ENCODE results near the gene MOXD1.
"Not testable (repeated sequence)": the region's sequence is repeated elsewhere in the genome, so short reads cannot be mapped to it uniquely, and the experiment has no call there.

The MOXD1 gene

DNA sequence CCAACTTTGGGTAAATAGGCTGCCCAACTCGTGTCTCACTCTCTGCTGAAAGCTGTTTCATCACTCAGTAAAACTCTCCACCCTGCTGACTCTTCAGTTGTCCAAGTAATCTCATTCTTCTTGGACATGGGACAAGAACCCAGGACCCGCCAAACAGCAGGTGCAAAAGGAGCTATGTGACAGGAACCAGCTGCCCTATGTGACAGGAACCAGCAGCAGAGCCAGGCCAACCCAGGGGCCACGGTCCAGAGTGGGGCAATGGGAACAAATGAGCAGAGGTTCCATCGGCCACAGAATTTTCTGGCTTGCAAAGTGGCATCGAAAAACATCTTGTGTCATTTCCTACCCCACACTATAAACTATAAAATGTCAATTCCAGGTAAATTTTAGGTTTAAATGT lies 56.5 kb downstream of the MOXD1 start:
- no peak for FAIRE-seq

DNA sequence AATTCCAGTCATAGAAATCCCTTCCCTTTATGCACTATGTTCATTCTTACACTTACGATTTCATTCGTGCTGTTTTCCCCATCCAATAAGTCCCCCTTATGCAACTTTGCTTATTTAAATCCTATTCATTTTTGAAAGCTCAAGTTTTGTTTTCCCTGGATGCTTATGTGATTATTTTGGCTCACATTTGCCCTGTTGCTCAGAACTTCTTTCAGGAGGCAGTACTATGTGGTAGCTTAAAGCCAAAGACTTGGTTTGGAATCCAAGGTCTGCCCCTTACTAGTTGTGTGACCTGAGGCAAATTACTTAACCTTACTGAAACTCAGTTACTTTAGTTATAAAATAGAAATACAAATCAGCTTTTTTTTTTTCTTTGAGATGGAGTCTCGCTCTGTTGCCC lies 59.6 kb downstream of the MOXD1 start:
- no peak for FAIRE-seq

DNA sequence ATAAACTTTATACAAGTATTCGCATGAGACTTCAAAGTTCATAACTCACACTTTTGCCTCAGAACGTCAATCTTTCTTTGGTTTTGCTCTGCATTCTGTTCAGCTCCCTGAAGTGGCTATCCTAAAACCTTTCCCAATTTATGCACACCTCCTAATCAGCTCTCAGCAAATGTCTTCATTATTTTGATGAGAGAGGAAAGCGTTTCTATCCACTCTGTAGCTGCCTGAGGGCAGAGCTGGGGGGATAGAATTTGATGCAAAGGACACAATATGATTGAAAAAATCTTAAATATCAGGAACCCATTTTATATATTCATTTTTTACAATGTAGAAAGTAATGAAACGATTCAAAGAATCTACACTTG lies 66.8 kb downstream of the MOXD1 start:
- no peak for FAIRE-seq

DNA sequence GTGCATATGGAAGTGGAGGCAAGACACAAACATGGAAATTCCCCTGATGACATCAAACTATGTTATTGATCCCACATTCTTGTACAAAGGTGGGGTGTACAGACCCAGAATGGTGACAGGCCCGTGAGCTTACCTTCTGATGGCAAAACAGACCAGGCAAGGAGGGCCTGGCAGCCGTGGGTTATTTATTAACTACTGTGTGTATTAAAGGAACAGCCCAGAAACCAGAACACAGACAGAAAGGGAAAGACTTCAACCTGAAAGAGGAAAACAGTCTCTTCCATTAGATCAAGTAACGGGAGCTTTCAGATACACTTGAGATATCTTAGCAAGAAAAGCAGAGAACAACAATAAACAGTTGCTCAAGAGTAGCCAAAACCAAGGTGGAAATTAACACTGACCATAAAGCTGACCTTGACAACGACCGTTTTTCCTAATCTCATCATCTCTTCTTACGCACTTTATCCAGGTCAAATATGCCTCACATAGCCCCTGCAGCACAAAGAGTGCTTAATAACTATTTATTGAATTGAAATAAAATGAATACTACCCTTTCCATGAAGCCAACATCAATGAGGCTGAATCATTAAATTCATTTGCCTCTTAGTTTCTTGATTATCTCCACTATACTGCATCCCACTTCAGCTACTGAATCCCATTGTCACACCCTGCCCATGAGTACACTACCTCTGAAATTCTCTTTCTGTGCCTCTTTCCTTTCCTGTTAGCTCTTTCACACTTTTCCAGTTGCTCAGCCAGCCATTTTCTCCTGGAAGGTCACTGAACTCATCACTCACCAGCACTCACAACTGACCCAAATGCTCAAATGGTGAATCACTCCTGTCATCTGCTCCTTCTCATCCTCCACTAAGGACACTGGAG lies 67.4 kb downstream of the MOXD1 start:
- FAIRE-seq = no peak

DNA sequence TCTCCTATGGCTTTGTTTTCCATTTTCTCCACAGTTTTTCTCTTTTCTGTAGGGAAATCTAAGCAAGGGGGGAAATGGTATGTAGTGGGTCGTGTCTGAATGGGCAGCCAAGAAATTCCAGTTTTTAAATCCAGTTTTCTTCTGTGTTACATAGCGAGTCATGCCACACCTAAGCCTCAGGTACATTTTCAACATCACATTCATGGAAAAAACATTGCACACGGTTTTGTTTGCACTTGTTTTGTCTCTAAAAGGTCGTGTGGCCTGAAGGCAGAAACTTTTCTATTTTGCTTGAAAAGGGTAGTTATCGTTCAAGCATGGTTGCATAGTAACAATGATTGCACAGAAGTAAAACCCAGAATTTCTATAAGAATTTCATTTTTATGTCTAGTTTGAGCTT lies 70.5 kb downstream of the MOXD1 start:
- no peak for FAIRE-seq

DNA sequence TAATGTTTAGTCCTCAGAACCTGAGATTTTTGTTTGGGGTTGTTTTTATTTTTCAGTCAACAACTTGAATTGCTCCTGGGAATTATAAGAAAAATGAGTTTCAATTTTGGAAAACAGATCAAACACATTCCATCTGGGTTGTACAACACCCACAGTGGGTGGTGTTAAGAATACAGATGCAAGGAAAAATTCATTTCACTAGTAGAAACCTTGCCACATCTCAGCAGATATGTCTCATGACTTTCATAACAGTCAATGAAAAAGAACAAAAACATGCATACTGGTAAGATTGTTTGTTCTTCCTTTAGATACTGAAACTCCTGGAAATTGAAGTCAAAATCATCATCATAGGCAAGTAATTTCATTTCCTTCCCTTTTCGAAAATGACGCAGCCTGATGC lies 78.9 kb downstream of the MOXD1 start:
- FAIRE-seq = no peak

DNA sequence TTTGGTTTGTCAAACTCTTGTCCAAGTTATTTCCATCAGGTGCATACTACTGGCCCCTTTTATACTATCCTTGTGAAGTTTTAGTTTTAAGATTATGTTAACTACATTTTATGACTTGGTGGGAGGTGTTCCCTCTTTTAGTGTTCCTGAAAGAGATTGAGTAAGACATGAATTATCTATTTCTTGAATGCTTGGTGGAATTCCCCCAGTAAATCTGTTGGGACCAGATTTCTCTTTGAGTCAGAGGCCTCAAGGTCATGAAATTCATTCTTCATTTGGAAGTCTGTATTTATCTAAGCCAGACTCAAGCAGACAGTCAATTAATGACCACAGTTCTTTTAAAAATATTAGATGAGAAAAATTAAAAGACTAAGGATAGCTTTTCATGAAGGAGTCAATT lies 81.3 kb downstream of the MOXD1 start:
- no peak for FAIRE-seq

DNA sequence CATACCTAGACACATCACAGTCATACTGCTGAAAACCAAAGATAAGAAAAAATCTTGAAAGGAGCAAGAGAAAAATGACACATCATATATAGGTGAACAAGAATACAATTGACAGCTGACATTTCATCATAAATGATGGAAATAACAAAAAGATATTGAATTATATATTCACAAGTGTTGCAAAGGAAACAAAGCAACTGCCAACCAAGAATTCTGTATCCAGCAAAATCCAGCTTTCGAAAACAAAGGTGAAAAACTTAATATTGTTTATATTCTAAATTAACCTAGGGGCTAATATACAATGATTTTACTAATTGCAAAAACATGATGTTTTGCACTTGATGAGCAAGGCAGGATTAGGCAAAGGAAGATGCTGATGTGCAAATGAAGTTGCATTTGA lies 84.3 kb downstream of the MOXD1 start:
- no peak for FAIRE-seq

DNA sequence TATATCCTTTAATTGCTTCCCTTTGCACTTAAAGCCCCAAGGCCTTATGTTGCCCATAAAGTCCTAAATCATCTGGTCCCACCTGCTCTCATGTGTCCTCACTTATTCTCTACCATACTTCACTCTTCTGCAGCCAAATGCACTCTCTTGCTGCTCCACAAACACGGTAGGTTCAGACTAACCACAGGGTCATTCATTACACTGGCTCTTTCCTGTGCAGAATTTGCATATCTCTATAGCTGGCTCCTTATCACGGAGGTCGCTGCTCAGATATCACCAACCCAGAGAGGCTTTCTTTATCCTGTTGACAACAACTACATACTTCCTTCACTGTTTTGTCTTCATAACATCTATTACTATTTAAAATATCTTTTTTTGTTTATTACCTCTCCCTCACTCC lies 86.8 kb downstream of the MOXD1 start:
- FAIRE-seq = no peak

DNA sequence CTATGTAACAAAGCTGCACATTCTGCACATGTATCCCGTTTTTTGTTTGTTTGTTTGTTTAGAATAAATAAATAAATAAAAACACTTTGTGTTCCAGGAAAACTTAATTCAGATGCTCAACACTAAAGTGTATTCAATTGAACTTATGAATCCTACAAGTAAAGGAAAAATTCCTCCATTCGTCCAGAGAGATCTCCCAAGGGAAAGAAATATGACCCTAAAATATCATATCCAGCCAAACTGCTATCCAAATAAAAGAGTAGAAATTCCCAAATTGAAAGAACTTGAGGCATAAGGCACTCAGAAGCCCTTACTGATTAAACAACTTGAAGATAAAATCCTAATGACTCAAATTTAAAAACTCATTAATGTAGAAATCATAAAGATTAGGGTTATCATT lies 90.4 kb downstream of the MOXD1 start:
- FAIRE-seq = no peak

DNA sequence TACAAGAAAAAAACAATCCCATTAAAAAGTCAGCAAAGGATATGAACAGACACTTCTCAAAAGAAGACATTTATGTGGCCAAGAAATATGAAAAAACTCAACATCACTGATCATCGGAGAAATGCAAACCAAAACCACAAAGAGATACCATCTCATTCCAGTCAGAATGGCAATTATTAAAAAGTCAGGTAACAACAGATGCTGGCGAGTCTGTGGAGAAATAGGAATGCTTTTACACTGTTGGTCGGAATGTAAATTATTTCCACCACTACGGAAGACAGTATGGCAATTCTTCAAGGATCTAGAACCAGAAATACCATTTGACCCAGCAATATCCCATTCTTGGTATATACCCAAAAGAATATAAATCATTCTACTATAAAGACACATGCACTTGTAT lies 91.1 kb downstream of the MOXD1 start:
- FAIRE-seq = not testable (repeated sequence)

DNA sequence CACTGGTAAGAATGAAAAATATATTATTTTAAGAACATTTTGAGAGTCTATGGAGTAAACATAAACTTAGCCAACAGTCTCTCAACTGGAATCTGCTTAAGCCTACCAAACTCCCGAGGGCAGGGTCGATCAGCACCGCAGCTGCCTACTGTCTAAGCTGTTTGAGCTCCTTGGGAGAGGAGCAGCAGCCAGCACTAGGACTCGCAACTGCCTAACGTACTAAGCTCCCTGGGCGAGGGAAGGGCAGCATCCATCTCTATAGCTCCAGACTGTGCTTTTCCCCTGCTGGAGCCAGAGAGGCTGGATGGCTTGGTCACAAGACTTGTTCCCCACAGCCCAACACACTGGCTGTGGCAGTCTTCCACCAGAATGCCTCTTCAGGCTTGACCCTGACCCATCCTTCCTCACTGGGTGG lies 96.4 kb downstream of the MOXD1 start:
- no peak for FAIRE-seq

DNA sequence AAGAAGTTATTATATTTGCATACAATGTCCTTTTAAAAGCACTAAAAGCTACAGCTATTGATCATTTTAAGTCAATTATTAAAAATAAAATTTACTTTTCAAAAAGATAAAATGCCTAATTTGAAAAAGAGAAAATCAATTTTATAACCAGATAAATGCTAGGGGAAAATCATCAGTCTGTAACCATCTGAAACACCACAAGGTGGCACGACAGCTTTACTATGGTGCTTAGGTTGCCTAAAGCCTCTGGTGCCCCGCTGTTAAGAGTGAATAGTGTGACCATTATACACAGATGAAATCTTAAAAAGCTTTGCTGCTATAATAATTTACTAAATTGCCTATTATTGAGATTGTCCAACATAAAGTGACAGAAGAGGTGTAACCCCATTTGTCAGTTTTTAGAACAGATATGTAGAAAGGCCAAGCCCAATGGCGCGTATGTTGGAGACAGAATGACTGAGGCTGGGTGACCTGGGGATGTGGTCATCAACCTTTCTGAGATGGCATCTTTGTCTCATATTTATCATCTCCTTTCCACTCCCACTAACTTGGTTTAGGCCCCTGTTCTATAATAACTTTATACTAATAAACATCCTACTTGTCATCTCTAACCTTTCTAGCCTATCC lies 100.8 kb downstream of the MOXD1 start:
- peak; percentile 87 for FAIRE-seq

DNA sequence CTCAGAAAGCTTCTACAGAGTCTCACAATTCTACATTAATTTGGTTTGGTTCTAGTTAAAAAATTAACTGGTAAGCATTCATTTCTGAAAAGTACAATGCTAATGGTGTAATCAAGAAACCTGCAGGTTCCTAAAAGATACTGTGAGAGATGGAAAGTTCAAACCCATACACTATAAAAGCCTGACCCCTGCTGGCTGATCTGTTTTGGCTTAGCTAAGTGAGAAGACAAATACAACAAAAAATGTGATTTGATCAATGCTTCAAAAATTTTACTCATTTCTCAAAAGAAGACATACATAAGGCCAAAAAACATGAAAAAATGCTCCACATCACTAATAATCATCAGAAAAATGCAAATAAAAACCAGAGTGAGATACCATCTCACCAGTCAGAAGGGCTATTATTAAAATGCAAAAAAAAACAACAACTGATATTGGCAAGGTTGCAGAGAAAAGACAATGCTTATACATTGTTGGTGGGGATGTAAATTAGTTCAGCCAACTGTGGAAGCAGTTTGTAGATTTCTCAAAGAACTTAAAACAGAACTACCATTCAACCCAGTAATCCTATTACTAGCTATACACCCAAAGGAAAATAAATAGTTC lies 102.8 kb downstream of the MOXD1 start:
- FAIRE-seq = peak; percentile 84

DNA sequence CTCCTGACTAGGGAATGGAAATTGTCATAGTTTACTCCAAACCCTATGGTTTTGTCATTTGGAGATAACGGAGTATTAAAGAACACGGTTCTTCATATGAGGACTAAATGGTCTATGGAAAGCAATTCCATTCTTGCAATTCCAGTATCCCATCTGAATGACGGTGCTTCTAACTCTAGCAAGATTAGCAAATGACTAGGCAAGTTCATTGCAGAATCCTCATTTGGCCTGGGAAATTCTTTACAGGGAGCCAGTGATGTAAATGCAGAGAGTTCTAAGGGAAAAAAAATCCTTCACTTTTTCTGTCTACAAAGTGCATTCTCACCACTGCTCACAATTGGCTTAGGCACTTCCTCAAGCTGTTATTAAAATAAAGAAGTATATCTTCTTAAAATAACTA lies 111.5 kb downstream of the MOXD1 start:
- FAIRE-seq = no peak

DNA sequence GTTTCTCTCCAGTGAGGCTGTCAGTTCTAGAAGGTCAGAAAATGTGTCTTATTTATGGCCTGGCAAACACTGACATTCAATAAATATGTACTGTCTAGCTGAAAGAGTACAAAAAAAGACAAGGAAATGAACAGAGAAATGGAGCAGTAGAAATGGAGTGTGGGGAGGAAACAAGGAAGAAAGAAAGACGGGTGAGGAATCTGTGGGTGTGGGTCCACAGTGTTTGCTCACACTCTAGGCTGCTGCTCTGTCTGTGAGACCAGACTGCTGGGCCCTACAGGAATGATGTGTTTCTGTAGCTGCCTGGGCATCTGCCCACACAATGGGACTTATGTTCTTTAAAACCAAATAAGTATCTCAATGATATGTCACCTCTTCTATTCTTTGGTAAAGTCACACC lies 114.2 kb downstream of the MOXD1 start:
- no peak for FAIRE-seq

DNA sequence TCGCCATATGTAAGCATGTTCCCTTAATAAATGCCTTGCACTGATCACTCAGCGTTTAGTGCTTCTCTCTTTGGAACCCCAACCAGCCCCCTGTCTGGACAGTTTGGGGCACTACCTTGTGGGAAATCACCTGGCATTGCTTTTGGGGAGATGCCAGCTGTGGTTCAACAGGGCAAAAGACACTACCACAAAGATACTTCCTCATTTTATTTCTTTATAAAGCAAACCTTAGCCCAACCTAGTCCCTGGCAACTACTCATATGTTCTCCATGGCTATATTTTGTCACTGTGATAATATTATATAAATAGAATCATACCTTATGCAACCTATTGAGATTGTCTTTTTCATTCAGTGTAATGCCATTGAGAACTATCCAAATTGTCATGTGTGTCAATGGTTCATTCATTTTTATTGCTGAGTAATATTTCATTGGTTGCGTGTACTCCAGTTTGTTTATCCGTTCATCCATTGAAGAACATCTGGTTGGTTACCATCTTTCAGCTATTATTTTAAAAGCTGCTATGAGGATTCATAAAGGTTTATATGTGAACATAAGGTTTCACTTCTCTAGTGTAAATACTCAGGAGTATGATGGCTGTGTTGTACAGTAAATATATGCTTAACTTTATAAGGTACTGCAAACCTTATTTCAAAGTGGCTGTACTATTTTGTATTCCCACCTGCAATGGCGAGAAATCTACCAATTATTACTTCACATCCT lies 114.8 kb downstream of the MOXD1 start:
- no peak for FAIRE-seq

DNA sequence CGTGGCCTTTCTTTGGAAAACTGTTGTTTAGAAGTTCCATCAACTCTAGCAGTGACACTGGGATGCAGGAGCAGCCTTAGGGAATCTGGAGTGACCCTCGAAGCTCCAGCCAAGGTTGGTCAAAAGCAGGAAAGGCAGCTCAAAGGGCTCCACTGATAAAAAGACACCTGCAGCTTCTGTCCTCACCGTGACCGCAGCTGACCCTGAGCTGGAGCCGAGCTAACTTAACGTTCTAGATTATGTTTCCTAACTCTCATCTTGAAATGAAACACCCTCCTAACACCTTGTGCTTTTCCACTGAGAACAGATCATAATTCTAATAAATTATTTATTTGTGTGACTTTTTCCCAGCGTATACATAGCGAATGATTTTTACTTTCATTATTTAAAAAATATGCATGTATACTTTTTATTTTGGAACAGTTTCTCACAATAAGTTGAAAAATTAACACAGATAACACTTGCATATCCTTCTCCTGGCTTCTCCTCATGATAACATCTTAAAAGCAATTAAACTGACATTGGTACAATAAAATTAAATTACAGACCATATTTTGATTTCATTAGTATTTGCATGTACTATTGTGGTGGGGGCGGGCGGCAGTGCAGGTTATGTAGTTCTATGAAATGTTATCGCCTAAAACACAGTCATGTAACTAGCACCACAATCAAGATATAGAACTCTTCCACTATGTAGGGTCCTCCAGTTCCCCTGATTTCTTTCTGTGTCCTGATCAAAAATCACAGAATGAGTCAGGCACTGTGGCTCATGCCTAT lies 116.1 kb downstream of the MOXD1 start:
- FAIRE-seq = no peak

DNA sequence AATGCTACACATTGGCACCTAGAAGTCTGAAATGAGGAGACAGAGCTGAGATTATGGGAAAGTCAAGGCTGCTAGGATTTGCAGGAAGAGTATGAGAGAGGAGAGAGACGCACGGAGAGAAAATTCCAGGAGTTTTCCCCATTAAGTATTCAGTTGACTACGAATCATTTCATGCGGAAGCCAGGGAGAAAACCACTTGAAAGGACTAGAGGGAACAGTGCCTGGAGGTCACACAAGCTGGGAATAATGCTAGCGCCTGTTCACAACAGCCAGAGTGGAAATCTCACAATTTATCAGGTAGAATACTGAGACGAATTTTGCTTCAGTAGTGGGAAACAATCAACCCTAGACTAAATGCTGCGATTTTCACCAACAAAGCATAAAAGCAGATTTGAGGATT lies 118.6 kb downstream of the MOXD1 start:
- no peak for FAIRE-seq

DNA sequence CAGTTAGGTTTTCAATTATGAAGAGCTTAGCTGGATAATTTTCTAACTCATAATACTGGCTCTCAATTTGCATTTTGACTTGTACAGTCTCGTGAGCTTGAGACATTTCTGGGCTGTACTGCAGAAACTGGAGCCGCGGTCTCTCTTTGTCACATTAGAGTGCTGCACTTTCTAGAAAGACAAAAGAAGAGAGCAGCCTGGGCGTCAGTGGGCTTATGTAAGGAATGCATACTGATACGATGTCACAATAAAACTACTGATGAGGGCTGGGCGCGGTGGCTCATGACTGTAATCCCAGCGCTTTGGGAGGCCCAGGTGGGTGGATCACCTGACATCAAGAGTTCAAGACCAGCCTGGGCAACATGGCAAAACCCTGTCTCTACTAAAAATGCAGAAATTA lies 120.8 kb downstream of the MOXD1 start:
- no peak for FAIRE-seq

DNA sequence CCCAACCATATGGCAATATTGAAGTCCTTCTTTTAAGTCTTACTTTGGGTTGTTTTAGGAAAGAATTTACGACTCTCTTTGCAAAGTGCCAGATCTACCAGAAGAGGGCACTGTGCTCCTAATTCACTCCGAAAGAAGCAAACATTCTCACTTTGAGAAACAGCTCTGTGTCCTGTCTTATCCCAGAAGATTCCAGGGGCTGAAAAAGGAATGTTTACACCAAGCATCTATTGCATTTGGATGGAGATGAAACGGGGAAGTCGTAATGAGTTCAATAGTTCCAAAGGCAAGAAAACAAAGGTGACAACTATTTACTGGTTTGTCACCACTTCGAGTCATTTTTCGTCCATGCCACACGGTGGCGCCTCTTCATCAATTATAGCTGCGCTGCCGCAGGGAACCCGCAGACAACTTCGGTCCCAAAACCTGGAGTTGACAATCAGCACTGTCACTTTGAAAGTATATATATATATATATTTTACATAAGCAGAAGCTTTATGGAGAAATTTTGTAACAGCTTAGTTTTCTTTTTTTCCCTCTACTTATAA lies 121.6 kb downstream of the MOXD1 start:
- FAIRE-seq = peak; percentile 84

All from G401.6 (cell line).